K562 (cell line): ENCODE measurements around the gene SELENOW. TPM values are rescaled to one million over a fixed set of nuclear protein-coding genes. Genes with fewer than 3 reads are reported as not detected.

ENCODE experiments used
- BHLHE40 ChIP-seq: IDR thresholded peaks from 2 replicates; pipeline ENCODE4 v1.6.1; 2011; ENCODE audit warnings: low read length, improper control_type of control experiment
- CEBPG ChIP-seq, 3 experiments: fragments of 200-800 bp in 1 of 3; sonication (Bioruptor generic) in 1 of 3; sonication (generic) in 1 of 3; formaldehyde crosslinking in 1 of 3; IDR thresholded peaks in 2 of 3; conservative IDR thresholded peaks in 1 of 3; 2 replicates each; pipeline versions ENCODE4 v1.6.1 to v1.8.0; 2016 to 2022; ENCODE audit warnings: missing compliant biosample characterization in 2 of 3, missing genetic modification characterization in 2 of 3, mild to moderate bottlenecking in 1 of 3, missing genetic modification reagents in 1 of 3
- DIDO1 ChIP-seq: fragments of 450-650 bp; IDR thresholded peaks from 2 replicates; pipeline ENCODE4 v1.6.1; 2016; ENCODE audit warnings: low read depth, missing biosample characterization, missing genetic modification characterization
- E2F6 ChIP-seq, 2 experiments: IDR thresholded peaks; 2 replicates each; pipeline ENCODE4 v1.6.1; 2011; ENCODE audit warnings: borderline replicate concordance in 1 of 2, control low read depth in 1 of 2, low read depth in 1 of 2, low read length in 1 of 2, mild to moderate bottlenecking in 1 of 2, mixed read lengths in 1 of 2, moderate library complexity in 1 of 2; ENCODE audit not compliant: insufficient read depth in 1 of 2, insufficient read length in 1 of 2, poor library complexity in 1 of 2, severe bottlenecking in 1 of 2; ENCODE audit errors: extremely low read depth in 1 of 2
- FOXJ3 ChIP-seq: sonication (generic); formaldehyde crosslinking; IDR thresholded peaks from 2 replicates; pipeline ENCODE4 v1.4.0; 2020; ENCODE audit warnings: mild to moderate bottlenecking, missing genetic modification reagents
- FOXM1 ChIP-seq, 2 experiments: fragments of 450-650 bp in 1 of 2; sonication (generic) in 1 of 2; formaldehyde crosslinking in 1 of 2; IDR thresholded peaks; 2 replicates each; pipeline versions ENCODE4 v1.6.1 to v1.9.0; 2017 to 2022; ENCODE audit warnings: low read depth in 2 of 2, mild to moderate bottlenecking in 2 of 2, missing genetic modification reagents in 1 of 2, moderate library complexity in 1 of 2
- HLTF ChIP-seq: fragments of 450-650 bp; IDR thresholded peaks from 2 replicates; pipeline ENCODE4 v1.6.1; 2016
- MEF2A ChIP-seq: IDR thresholded peaks from 2 replicates; pipeline ENCODE4 v1.6.1; 2011; ENCODE audit warnings: low read depth, mild to moderate bottlenecking, low read length, moderate library complexity; ENCODE audit not compliant: control insufficient read depth
- NFRKB ChIP-seq: fragments of 450-650 bp; IDR thresholded peaks from 2 replicates; pipeline ENCODE4 v1.6.1; 2016; ENCODE audit warnings: low read depth
- NRF1 ChIP-seq, 2 experiments: fragments of 450-650 bp; IDR thresholded peaks in 1 of 2; conservative IDR thresholded peaks in 1 of 2; 2 replicates each; pipeline ENCODE4 v1.6.1; 2014; ENCODE audit warnings: mild to moderate bottlenecking in 2 of 2
- PURB ChIP-seq: sonication (generic); formaldehyde crosslinking; IDR thresholded peaks from 2 replicates; pipeline ENCODE4 v1.9.0; 2021; ENCODE audit warnings: low read depth, mild to moderate bottlenecking, missing genetic modification reagents
- THAP12 ChIP-seq: fragments of 250-450 bp; sonication (Bioruptor Pico); IDR thresholded peaks from 2 replicates; pipeline ENCODE4 v1.9.0; 2021; ENCODE audit warnings: mild to moderate bottlenecking, inconsistent platforms
- ZBTB12 ChIP-seq: fragments of 250-450 bp; sonication (Bioruptor Pico); IDR thresholded peaks from 2 replicates; pipeline ENCODE4 v1.4.0; 2020
- ZNF140 ChIP-seq: fragments of 250-450 bp; sonication (Bioruptor Pico); IDR thresholded peaks from 2 replicates; pipeline ENCODE4 v1.8.0; 2021; ENCODE audit warnings: moderate library complexity, mild to moderate bottlenecking, inconsistent platforms
- ZNF277 ChIP-seq: fragments of 250-450 bp; sonication (Bioruptor Pico); IDR thresholded peaks from 2 replicates; pipeline ENCODE4 v1.8.0; 2022; ENCODE audit warnings: inconsistent platforms, mild to moderate bottlenecking, moderate library complexity, borderline replicate concordance
- ZNF282 ChIP-seq: sonication (generic); formaldehyde crosslinking; IDR thresholded peaks from 2 replicates; pipeline ENCODE4 v1.8.1; 2023; ENCODE audit warnings: missing genetic modification reagents
- polyA plus RNA-seq, 8 experiments: library from polyadenylated mRNA; depleted of rRNA in 4 of 8; stranded (reverse) in 5 of 8; unstranded in 3 of 8; fragments of >200 nt; fragmentation: Nextera tagmentation in 2 of 8; fragmentation: Illumina TruSeq in 1 of 8; extraction: Ambion mirVana in 2 of 8; extraction: Trizol in 1 of 8; gene quantifications; 2 replicates each; pipeline versions ENCODE4 v1.2.1 to v1.2.3, GENCODE V29; 2011 to 2014; ENCODE audit warnings: inconsistent platforms in 1 of 8, missing spikeins in 1 of 8
- total RNA-seq, 7 experiments: library from RNA; depleted of rRNA in 6 of 7; stranded (reverse); fragments of >200 nt in 6 of 7; fragmentation: Illumina TruSeq in 2 of 7; extraction: Trizol in 2 of 7; gene quantifications; 2 replicates each; pipeline versions ENCODE4 v1.2.1 to v1.2.3, GENCODE V29; 2011 to 2021; ENCODE audit warnings: low replicate concordance in 1 of 7
- TF ChIP-seq, protein P1 (sequence below): IDR thresholded peaks from 2 replicates; pipeline ENCODE4 v1.6.1; 2011; ENCODE audit warnings: borderline replicate concordance, low read depth, mild to moderate bottlenecking, moderate library complexity, low read length; ENCODE audit not compliant: insufficient read depth, poor library complexity, severe bottlenecking

SELENOW gene
- total and polyA plus RNA-seq, 9 of the 15 experiments (the other 6 are each of a cell fraction or from before 2014, with no cell fraction given): 91.9 to 279 (median 156) TPM

- TF ChIP-seq NFRKB (peak; percentile 97), BHLHE40 (peak; percentile 77), ZNF282 (peak; percentile 68; the same call in 1 of the 2 replicates), E2F6 (IDR thresholded peaks at IDR 0.05; ENCODE audit: borderline replicate concordance in 1 of 2, extremely low read depth in 1 of 2, insufficient read depth in 1 of 2, insufficient read length in 1 of 2, low read depth in 1 of 2, low read length in 1 of 2, poor library complexity in 1 of 2, severe bottlenecking in 1 of 2) (peak in 1 of 2 experiments; percentile 20), CEBPG (CRISPR knock-in tag; IDR thresholded peaks at IDR 0.05) (no peak), CEBPG (tag; conservative IDR thresholded peaks at IDR 0.05 in 1 of 2, IDR thresholded peaks at IDR 0.05 in 1 of 2) (no peak), MEF2A (no peak), FOXM1 (IDR thresholded peaks at IDR 0.05; ENCODE audit: low read depth) (no peak), FOXM1 (CRISPR knock-in tag; IDR thresholded peaks at IDR 0.05; ENCODE audit: low read depth) (no peak), THAP12 (CRISPR knock-in tag) (peak; percentile 86), ZNF277 (no peak), FOXJ3 (CRISPR knock-in tag) (no peak), ZBTB12 (CRISPR knock-in tag) (peak; percentile 90), PURB (CRISPR knock-in tag) (no peak), ZNF140 (no peak), NRF1 (conservative IDR thresholded peaks at IDR 0.05 in 1 of 2, IDR thresholded peaks at IDR 0.05 in 1 of 2) (peak; percentile 92 to 94), DIDO1 (tag) (peak; percentile 84), HLTF (no peak)
- TF ChIP-seq, protein P1, sequence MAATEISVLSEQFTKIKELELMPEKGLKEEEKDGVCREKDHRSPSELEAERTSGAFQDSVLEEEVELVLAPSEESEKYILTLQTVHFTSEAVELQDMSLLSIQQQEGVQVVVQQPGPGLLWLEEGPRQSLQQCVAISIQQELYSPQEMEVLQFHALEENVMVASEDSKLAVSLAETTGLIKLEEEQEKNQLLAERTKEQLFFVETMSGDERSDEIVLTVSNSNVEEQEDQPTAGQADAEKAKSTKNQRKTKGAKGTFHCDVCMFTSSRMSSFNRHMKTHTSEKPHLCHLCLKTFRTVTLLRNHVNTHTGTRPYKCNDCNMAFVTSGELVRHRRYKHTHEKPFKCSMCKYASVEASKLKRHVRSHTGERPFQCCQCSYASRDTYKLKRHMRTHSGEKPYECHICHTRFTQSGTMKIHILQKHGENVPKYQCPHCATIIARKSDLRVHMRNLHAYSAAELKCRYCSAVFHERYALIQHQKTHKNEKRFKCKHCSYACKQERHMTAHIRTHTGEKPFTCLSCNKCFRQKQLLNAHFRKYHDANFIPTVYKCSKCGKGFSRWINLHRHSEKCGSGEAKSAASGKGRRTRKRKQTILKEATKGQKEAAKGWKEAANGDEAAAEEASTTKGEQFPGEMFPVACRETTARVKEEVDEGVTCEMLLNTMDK: no peak
These were observed 33.2 kb upstream of the SELENOW start, which contains the start of gene NOP53 (continued) for GRCh38 chr19:47745010-47745901.
